ENCODE results near the gene TTF1. TPM values are rescaled to one million over a fixed set of nuclear protein-coding genes. Genes with fewer than 3 reads are reported as not detected.

TTF1 gene
- total and polyA plus RNA-seq, 4 donors = 10.1 to 17.3 (median 13.3) TPM

DNA sequence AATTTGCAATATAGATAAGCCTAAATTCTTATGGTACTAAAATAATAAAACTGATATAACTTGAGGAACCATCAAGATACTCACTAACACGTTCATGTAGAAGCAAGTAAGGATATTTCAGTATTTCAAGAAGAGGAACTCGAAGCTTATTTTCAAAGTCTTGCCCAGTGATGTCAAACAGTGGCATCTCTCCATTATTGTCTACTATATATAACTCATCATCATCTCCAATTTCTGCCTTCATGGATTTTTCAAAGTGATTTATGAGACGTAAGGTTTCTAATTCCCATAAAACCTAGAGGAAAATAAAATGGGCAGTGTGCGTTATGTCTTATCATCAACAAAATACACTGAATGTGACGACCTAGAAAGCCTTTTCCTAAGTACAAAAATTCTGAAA lies 60.5 kb downstream of the TTF1 start:
- peaks cover 35 to 61% (median 49%) of the 10 kb centered on the region in 4 donors for H3K36me3 ChIP-seq (ENCODE audit: control insufficient read depth in 4 of 4, insufficient read depth in 4 of 4, low read length in 4 of 4)
- peaks cover 0 to 1% (median 0%) of the 10 kb centered on the region in 5 donors for H3K4me1 ChIP-seq (ENCODE audit: control insufficient read depth in 5 of 5, insufficient read depth in 5 of 5, low read length in 5 of 5)
- no peak overlapping the region for H3K9ac ChIP-seq (ENCODE audit: insufficient read depth in 1 of 2, low read length in 2 of 2)
- WGBS, 2 donors = 92 to 94% methylated on average over 5 of the region's 5 CpGs
- no peaks in the 10 kb centered on the region for H3K9me3 ChIP-seq (ENCODE audit: control insufficient read depth in 4 of 4, insufficient read depth in 3 of 4, low read length in 3 of 4)
- H3K27me3 ChIP-seq (ENCODE audit: control insufficient read depth in 3 of 3, insufficient read depth in 3 of 3, low read length in 2 of 3) = no peaks in the 10 kb centered on the region
- DNase-seq (no peak), ATAC-seq (ENCODE audit: insufficient read depth, low FRiP score) (no peak)
- H3K4me3 ChIP-seq = no peak overlapping the region
- TF ChIP-seq, protein P1, sequence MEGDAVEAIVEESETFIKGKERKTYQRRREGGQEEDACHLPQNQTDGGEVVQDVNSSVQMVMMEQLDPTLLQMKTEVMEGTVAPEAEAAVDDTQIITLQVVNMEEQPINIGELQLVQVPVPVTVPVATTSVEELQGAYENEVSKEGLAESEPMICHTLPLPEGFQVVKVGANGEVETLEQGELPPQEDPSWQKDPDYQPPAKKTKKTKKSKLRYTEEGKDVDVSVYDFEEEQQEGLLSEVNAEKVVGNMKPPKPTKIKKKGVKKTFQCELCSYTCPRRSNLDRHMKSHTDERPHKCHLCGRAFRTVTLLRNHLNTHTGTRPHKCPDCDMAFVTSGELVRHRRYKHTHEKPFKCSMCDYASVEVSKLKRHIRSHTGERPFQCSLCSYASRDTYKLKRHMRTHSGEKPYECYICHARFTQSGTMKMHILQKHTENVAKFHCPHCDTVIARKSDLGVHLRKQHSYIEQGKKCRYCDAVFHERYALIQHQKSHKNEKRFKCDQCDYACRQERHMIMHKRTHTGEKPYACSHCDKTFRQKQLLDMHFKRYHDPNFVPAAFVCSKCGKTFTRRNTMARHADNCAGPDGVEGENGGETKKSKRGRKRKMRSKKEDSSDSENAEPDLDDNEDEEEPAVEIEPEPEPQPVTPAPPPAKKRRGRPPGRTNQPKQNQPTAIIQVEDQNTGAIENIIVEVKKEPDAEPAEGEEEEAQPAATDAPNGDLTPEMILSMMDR (IDR thresholded peaks at IDR 0.05; ENCODE audit: control extremely low read depth, extremely low read depth) = no peak
- no peak overlapping the region for H3K27ac ChIP-seq (ENCODE audit: low read depth in 1 of 2, low read length in 1 of 2)

DNA sequence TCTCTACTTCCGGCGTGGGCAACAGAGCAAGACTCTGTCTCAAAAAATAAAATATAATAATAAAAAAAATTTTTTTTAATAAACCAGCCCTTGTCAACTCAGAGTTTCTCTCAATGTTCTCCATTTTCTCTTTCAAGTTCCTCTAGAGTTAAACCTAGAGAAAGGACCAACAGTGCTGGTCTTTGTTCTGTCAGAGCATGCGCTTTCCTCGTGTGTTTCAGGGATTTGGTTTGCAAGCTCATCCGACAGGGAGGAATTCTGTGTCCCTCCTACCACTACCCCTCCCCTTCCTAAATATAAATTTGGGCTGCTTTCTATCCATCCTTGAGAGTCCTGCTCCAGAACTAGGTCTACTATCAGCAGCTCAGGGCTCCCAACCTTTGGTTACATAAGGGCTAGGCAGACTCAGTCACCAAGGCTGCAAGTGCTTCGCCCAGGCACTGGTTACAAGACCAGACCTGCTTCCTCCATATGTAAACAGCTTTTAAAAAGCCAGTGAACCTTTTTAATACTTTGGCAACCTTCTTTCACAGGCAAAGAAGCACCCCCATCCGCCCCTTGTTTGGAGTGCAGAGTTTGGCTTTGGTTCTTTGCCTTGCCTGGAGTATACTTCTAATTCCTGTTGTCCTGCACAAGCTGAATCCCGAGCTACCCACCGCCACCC lies 65.3 kb downstream of the TTF1 start:
- WGBS, 2 donors = 93 to 94% methylated on average over 9 of the region's 9 CpGs
- Histone ChIP-seq H3K36me3 (ENCODE audit: control insufficient read depth in 4 of 4, insufficient read depth in 4 of 4, low read length in 4 of 4) (peaks cover 29 to 56% (median 42%) of the 10 kb centered on the region in 4 donors), H3K27me3 (ENCODE audit: control insufficient read depth in 3 of 3, insufficient read depth in 3 of 3, low read length in 2 of 3) (no peaks in the 10 kb centered on the region), H3K9ac (ENCODE audit: insufficient read depth in 1 of 2, low read length in 2 of 2) (no peak overlapping the region), H3K9me3 (ENCODE audit: control insufficient read depth in 4 of 4, insufficient read depth in 3 of 4, low read length in 3 of 4) (no peaks in the 10 kb centered on the region), H3K4me1 (ENCODE audit: control insufficient read depth in 5 of 5, insufficient read depth in 5 of 5, low read length in 5 of 5) (peaks cover 0 to 1% (median 0%) of the 10 kb centered on the region in 5 donors), H3K4me3 (no peak overlapping the region), H3K27ac (ENCODE audit: low read depth in 1 of 2, low read length in 1 of 2) (no peak overlapping the region)
- TF ChIP-seq, protein P1 (IDR thresholded peaks at IDR 0.05; ENCODE audit: control extremely low read depth, extremely low read depth) = no peak
- DNase-seq (no peak), ATAC-seq (ENCODE audit: insufficient read depth, low FRiP score) (no peak)

DNA sequence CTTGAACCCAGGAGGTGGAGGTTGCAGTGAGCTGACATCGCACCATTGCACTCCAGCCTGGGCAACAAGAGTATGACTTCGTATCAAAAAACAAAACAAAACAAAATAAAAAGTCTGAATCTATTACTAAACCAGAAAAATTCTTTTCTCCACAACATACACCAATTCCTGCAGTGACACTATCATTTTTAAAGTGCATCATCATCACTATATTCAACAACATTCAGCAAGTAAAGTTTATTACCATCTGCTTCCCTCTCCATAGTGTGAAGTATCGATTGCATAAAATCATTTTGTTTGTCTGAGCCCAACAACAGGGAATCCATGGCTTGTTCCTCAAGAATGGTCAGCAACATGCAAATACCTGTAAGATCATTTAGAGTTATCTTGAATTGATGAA lies 72.3 kb downstream of the TTF1 start:
- DNase-seq (no peak), ATAC-seq (ENCODE audit: insufficient read depth, low FRiP score) (no peak)
- H3K4me3 ChIP-seq = no peak overlapping the region
- 98% methylated on average over 3 of the region's 3 CpGs for WGBS, 2 donors
- H3K4me1 ChIP-seq (ENCODE audit: control insufficient read depth in 5 of 5, insufficient read depth in 5 of 5, low read length in 5 of 5) = no peaks in the 10 kb centered on the region
- H3K27me3 ChIP-seq (ENCODE audit: control insufficient read depth in 3 of 3, insufficient read depth in 3 of 3, low read length in 2 of 3) = no peaks in the 10 kb centered on the region
- H3K36me3 ChIP-seq (ENCODE audit: control insufficient read depth in 4 of 4, insufficient read depth in 4 of 4, low read length in 4 of 4) = peaks cover 24 to 68% (median 45%) of the 10 kb centered on the region in 4 donors
- peaks cover 0 to 2% (median 0%) of the 10 kb centered on the region in 4 donors for H3K9me3 ChIP-seq (ENCODE audit: control insufficient read depth in 4 of 4, insufficient read depth in 3 of 4, low read length in 3 of 4)
- TF ChIP-seq, protein P1 (IDR thresholded peaks at IDR 0.05; ENCODE audit: control extremely low read depth, extremely low read depth) = no peak
- H3K27ac ChIP-seq (ENCODE audit: low read depth in 1 of 2, low read length in 1 of 2) = no peak overlapping the region
- H3K9ac ChIP-seq (ENCODE audit: insufficient read depth in 1 of 2, low read length in 2 of 2) = no peak overlapping the region

All from lung (tissue), 12 donors.